ENCODE measurements around the gene C1QL2. TPM values are rescaled to one million over a fixed set of nuclear protein-coding genes. Genes with fewer than 3 reads are reported as not detected.

Gene C1QL2
- total and polyA plus RNA-seq, 2 experiments from 2014 or later: 0.69 to 0.87 TPM

GRCh38 chr2:119195001-119195400 is 36.5 kb upstream of the C1QL2 start:
- Histone ChIP-seq H3K79me2 (replicated peaks; ENCODE audit: insufficient read depth) (no peaks in the 10 kb centered on the region), H3K9me2 (ENCODE audit: insufficient read depth) (no peaks in the 10 kb centered on the region), H3K4me1 (ENCODE audit: insufficient read depth) (peaks cover 17% of the 10 kb centered on the region), H3F3A (replicated peaks; ENCODE audit: low read depth) (no peaks in the 10 kb centered on the region), H3K4me3 (no peak overlapping the region), H4K20me1 (replicated peaks; ENCODE audit: insufficient read depth) (no peaks in the 10 kb centered on the region), H3K36me3 (ENCODE audit: insufficient read depth) (no peaks in the 10 kb centered on the region), H3K4me2 (no peak overlapping the region), H2AFZ (no peak overlapping the region), H3K27ac (ENCODE audit: low read depth) (no peak overlapping the region), H3K27me3 (ENCODE audit: insufficient read depth) (no peaks in the 10 kb centered on the region)
- TF ChIP-seq NANOG (IDR thresholded peaks at IDR 0.05; ENCODE audit: borderline replicate concordance) (no peak), EZH2phosphoT487 (IDR thresholded peaks at IDR 0.05; ENCODE audit: unreplicated experiment) (no peak), STAT1 (IDR thresholded peaks at IDR 0.05; ENCODE audit: unreplicated experiment) (no peak), ETS1 (IDR thresholded peaks at IDR 0.05) (no peak), ZNF331 (CRISPR knock-in tag; IDR thresholded peaks at IDR 0.05; ENCODE audit: low read depth) (no peak), JUNB (IDR thresholded peaks at IDR 0.05; ENCODE audit: unreplicated experiment) (no peak), ZNF462 (CRISPR knock-in tag; IDR thresholded peaks at IDR 0.05) (no peak)
- no peak overlapping the region for H3K27ac Mint-ChIP-seq
- no peaks in the 10 kb centered on the region for H3K9me3 Mint-ChIP-seq
- H3K36me3 Mint-ChIP-seq (ENCODE audit: low read depth): no peaks in the 10 kb centered on the region
- H3K4me3 Mint-ChIP-seq: no peak overlapping the region; the same call in 2 of the 3 replicates
- DNase-seq (ENCODE audit: low spot score): no peak
- peaks cover 40% of the 10 kb centered on the region for H3K4me1 Mint-ChIP-seq
- peaks cover 16% of the 10 kb centered on the region for H3K27me3 Mint-ChIP-seq (ENCODE audit: insufficient read depth, low read depth, poor library complexity)
- ATAC-seq: no peak

Data from GM23338 (cell line).